ENCODE measurements around the gene LKAAEAR1. TPM values are rescaled to one million over a fixed set of nuclear protein-coding genes. Genes with fewer than 3 reads are reported as not detected.

The LKAAEAR1 gene
- total and polyA plus RNA-seq, 2 of the 4 experiments (the other 2 are of a cell fraction), result 0.21 TPM; not detected in 1

DNA sequence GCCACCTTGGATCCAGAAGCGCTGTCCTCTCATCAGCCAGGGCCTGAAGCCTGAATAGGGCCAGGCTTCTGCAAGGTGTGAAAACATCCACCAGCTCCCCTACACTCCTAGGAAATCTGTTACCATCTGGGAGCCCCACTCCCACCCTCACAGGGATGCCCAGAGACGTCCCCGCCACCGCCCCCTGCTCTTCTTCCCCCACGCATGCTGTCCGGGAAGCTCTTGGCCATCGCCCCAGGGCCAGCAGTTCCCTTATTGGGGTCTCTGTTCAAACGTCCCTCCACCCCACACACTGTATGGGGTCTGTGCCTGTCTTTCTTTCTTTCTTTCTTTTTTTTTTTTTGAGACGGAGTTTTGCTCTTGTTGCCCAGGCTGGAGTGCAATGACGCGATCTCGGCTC lies 8.6 kb downstream of the LKAAEAR1 start:
- H3K4me3 ChIP-seq (ENCODE audit: insufficient read depth, low read depth, low read length), result no peak overlapping the region
- dilution Hi-C loops (cut with HindIII; ENCODE audit: low sequenced_read_pairs, unreplicated experiment) (no loop called here), intact Hi-C loops (cut with micrococcal nuclease) (no loop called here), in situ Hi-C loops (cut with MboI; ENCODE audit: low sequenced_read_pairs) (no loop called here)
- H4K8ac ChIP-seq (ENCODE audit: low read depth in 2 of 2, low read length in 2 of 2), result no peak overlapping the region
- H3K9me3 ChIP-seq (ENCODE audit: control insufficient read depth, insufficient read depth, low read length), result no peaks in the 10 kb centered on the region
- 86% methylated on average over 3 of the region's 12 CpGs; no CpG with 5 or more reads in 1 of the 2 experiments for WGBS, 2 experiments (ENCODE audit: extremely low coverage in 2 of 2, insufficient read length in 1 of 2)
- no peak for TF ChIP-seq CEBPB (IDR thresholded peaks at IDR 0.05; ENCODE audit: low read depth, low read length)
- no peak for TF ChIP-seq CHD1 (IDR thresholded peaks at IDR 0.05; ENCODE audit: low read depth, low read length)
- no peak for TF ChIP-seq RAD21 (IDR thresholded peaks at IDR 0.05; ENCODE audit: low read length)
- TF ChIP-seq, protein P1, sequence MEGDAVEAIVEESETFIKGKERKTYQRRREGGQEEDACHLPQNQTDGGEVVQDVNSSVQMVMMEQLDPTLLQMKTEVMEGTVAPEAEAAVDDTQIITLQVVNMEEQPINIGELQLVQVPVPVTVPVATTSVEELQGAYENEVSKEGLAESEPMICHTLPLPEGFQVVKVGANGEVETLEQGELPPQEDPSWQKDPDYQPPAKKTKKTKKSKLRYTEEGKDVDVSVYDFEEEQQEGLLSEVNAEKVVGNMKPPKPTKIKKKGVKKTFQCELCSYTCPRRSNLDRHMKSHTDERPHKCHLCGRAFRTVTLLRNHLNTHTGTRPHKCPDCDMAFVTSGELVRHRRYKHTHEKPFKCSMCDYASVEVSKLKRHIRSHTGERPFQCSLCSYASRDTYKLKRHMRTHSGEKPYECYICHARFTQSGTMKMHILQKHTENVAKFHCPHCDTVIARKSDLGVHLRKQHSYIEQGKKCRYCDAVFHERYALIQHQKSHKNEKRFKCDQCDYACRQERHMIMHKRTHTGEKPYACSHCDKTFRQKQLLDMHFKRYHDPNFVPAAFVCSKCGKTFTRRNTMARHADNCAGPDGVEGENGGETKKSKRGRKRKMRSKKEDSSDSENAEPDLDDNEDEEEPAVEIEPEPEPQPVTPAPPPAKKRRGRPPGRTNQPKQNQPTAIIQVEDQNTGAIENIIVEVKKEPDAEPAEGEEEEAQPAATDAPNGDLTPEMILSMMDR (conservative IDR thresholded peaks at IDR 0.05; ENCODE audit: low read depth, low read length), result no peak
- no peak for TF ChIP-seq POLR2A (IDR thresholded peaks at IDR 0.05; ENCODE audit: low read depth, low read length)
- TF ChIP-seq SMC3 (IDR thresholded peaks at IDR 0.05; ENCODE audit: low read depth, low read length), result no peak
- TF ChIP-seq, protein P2, sequence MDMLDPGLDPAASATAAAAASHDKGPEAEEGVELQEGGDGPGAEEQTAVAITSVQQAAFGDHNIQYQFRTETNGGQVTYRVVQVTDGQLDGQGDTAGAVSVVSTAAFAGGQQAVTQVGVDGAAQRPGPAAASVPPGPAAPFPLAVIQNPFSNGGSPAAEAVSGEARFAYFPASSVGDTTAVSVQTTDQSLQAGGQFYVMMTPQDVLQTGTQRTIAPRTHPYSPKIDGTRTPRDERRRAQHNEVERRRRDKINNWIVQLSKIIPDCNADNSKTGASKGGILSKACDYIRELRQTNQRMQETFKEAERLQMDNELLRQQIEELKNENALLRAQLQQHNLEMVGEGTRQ (IDR thresholded peaks at IDR 0.05; ENCODE audit: low read depth, low read length), result no peak
- TF ChIP-seq ELK1 (IDR thresholded peaks at IDR 0.05; ENCODE audit: borderline replicate concordance, low read depth, low read length), result no peak
- TF ChIP-seq MAZ (IDR thresholded peaks at IDR 0.05; ENCODE audit: borderline replicate concordance, low read depth, low read length), result no peak
- TF ChIP-seq NFE2L2 (IDR thresholded peaks at IDR 0.05; ENCODE audit: low read depth, low read length), result no peak
- TF ChIP-seq RFX5 (IDR thresholded peaks at IDR 0.05; ENCODE audit: low read depth, low read length), result no peak
- no peak for TF ChIP-seq RCOR1 (IDR thresholded peaks at IDR 0.05; ENCODE audit: insufficient replicate concordance, low read length)
- TF ChIP-seq BHLHE40 (IDR thresholded peaks at IDR 0.05; ENCODE audit: low read depth, low read length), result no peak
- no peak for TF ChIP-seq FOS (IDR thresholded peaks at IDR 0.05; ENCODE audit: low read depth, low read length)
- no peak for TF ChIP-seq MAFK (IDR thresholded peaks at IDR 0.05; ENCODE audit: low read depth, low read length)
- TF ChIP-seq MXI1 (IDR thresholded peaks at IDR 0.05; ENCODE audit: borderline replicate concordance, low read depth, low read length), result no peak
- no peak overlapping the region for H2BK20ac ChIP-seq (ENCODE audit: low read depth, low read length)
- H2AK9ac ChIP-seq (replicated peaks; ENCODE audit: low read depth, low read length, poor library complexity), result no peak overlapping the region
- H3K18ac ChIP-seq (ENCODE audit: low read depth, low read length), result no peak overlapping the region
- no peak overlapping the region for H3K56ac ChIP-seq (ENCODE audit: extremely low read depth, insufficient read depth, low read length)
- no peaks in the 10 kb centered on the region for H3K27me3 ChIP-seq (ENCODE audit: control insufficient read depth, insufficient read depth, low read length)
- H2BK120ac ChIP-seq (ENCODE audit: low read depth, low read length), result no peak overlapping the region
- no peak overlapping the region for H3K27ac ChIP-seq (ENCODE audit: insufficient read depth, low read length)
- no peaks in the 10 kb centered on the region for H3K9me1 ChIP-seq (ENCODE audit: insufficient read depth, low read length)
- POLR2A ChIA-PET (ENCODE audit: unreplicated experiment), result no interaction called here
- CTCF ChIA-PET, result no interaction called here
- H2AFZ ChIP-seq (replicated peaks; ENCODE audit: low read length, poor library complexity), result no peak overlapping the region
- no peak for DNase-seq
- no peak overlapping the region for H4K5ac ChIP-seq (ENCODE audit: low read depth, low read length)
- ATAC-seq (ENCODE audit: low read depth), result no peak
- no peak overlapping the region for H3K4ac ChIP-seq (ENCODE audit: low read depth, low read length)
- H3K23ac ChIP-seq (ENCODE audit: low read depth, low read length), result no peak overlapping the region
- H2BK15ac ChIP-seq (ENCODE audit: low read depth, low read length), result no peak overlapping the region
- no peak overlapping the region for H2AK5ac ChIP-seq (ENCODE audit: low read depth, low read length)
- no peak overlapping the region for H3K9ac ChIP-seq (ENCODE audit: low read depth, low read length)
- H4K91ac ChIP-seq (ENCODE audit: insufficient read depth, low read depth, low read length), result no peak overlapping the region
- H4K20me1 ChIP-seq (ENCODE audit: insufficient read depth, low read length), result peaks cover 3% of the 10 kb centered on the region
- BruUV-seq (replicated peaks), result no TSS peak
- H3K4me2 ChIP-seq (ENCODE audit: low read depth, low read length), result no peak overlapping the region
- peaks cover 6 to 8% of the 10 kb centered on the region in 2 experiments; a peak in 3 of 4 replicates for H3K79me1 ChIP-seq (ENCODE audit: low read depth in 1 of 2, low read length in 2 of 2)
- H3K36me3 ChIP-seq (ENCODE audit: control insufficient read depth, insufficient read depth, low read length), result peaks cover 22% of the 10 kb centered on the region; the same call in 1 of the 2 replicates
- H2BK5ac ChIP-seq (ENCODE audit: low read depth, low read length, poor library complexity, severe bottlenecking), result no peak overlapping the region
- peaks cover 11% of the 10 kb centered on the region for H3K4me1 ChIP-seq (ENCODE audit: control insufficient read depth, insufficient read depth, low read length)
- H3K14ac ChIP-seq (replicated peaks; ENCODE audit: low read depth, low read length), result no peak overlapping the region
